ELR (cell line): ENCODE data around the gene VPS8.
A peak's percentile ranks its signal among the peaks of the same experiment; 100 is the strongest.
"Not testable (repeated sequence)": the region's sequence is repeated elsewhere in the genome, so short reads cannot be mapped to it uniquely, and the experiment has no call there.

Experiments
- DNase-seq: peaks from one replicate; pipeline ENCODE4 v3.0.0-alpha.2; 2015; ENCODE audit warnings: low read depth

VPS8 gene

GRCh38 chr3:184918750-184919149 lies 106.8 kb downstream of the VPS8 start:
- DNase-seq = no peak

- DNase-seq = no peak
These were observed 107.7 kb downstream of the VPS8 start for GRCh38 chr3:184919651-184920050.

- DNase-seq = no peak
These were observed 112.6 kb downstream of the VPS8 start for GRCh38 chr3:184924547-184924946.

- no peak for DNase-seq
These were observed 115.9 kb downstream of the VPS8 start for GRCh38 chr3:184927796-184928315.

- no peak for DNase-seq
These were observed 120.8 kb downstream of the VPS8 start for GRCh38 chr3:184932777-184933176.

GRCh38 chr3:184937611-184938010 lies 125.6 kb downstream of the VPS8 start:
- peak; percentile 5 for DNase-seq

GRCh38 chr3:184941408-184941807 lies 129.4 kb downstream of the VPS8 start:
- no peak for DNase-seq

GRCh38 chr3:184942735-184943134 lies 130.8 kb downstream of the VPS8 start:
- DNase-seq = no peak

GRCh38 chr3:184944241-184944640 lies 132.3 kb downstream of the VPS8 start:
- no peak for DNase-seq

GRCh38 chr3:184945886-184946625 lies 134.1 kb downstream of the VPS8 start:
- no peak for DNase-seq

GRCh38 chr3:184946917-184947316 lies 135.0 kb downstream of the VPS8 start:
- no peak for DNase-seq

- DNase-seq = no peak
These were observed 137.4 kb downstream of the VPS8 start for GRCh38 chr3:184949251-184949965.

- not testable (repeated sequence) for DNase-seq
These were observed 138.8 kb downstream of the VPS8 start for GRCh38 chr3:184950816-184951215.

- peak; percentile 2 for DNase-seq
These were observed 140.7 kb downstream of the VPS8 start for GRCh38 chr3:184952671-184953070.

- DNase-seq = no peak
These were observed 141.4 kb downstream of the VPS8 start for GRCh38 chr3:184953401-184953800.

- no peak for DNase-seq
These were observed 142.3 kb downstream of the VPS8 start for GRCh38 chr3:184954251-184954650.

- DNase-seq = not testable (repeated sequence)
These were observed 142.9 kb downstream of the VPS8 start for GRCh38 chr3:184954851-184955250.

GRCh38 chr3:184965639-184966430 lies 153.9 kb downstream of the VPS8 start:
- DNase-seq = no peak

GRCh38 chr3:184968115-184968514 lies 156.1 kb downstream of the VPS8 start:
- peak; percentile 1 for DNase-seq

GRCh38 chr3:184970186-184970585 lies 158.2 kb downstream of the VPS8 start:
- DNase-seq = no peak

- no peak for DNase-seq
These were observed 165.8 kb downstream of the VPS8 start for GRCh38 chr3:184977796-184978195.

- DNase-seq = no peak
These were observed 169.1 kb downstream of the VPS8 start for GRCh38 chr3:184981071-184981470.

- DNase-seq = no peak
These were observed 170.1 kb downstream of the VPS8 start for GRCh38 chr3:184982076-184982475.
